T follicular helper cell (primary cell): Measurements from ENCODE around the gene ZNF619.
"Not testable (repeated sequence)": the region's sequence is repeated elsewhere in the genome, so short reads cannot be mapped to it uniquely, and the experiment has no call there.

Experiments
- DNase-seq: peaks from one replicate; pipeline ENCODE4 v3.0.0-alpha.2; 2020; ENCODE audit warnings: low read depth
- total RNA-seq, 2 experiments: gene quantifications; one replicate each; lab custom pipeline; 2026; lab: John Stamatoyannopoulos, UW

The ZNF619 gene
- total RNA-seq: 9.4 to 17.8 reads per million in 2 experiments

GRCh38 chr3:40476478-40477470 lies at the start of gene ZNF619:
Gene ZNF619 (plus strand): TSS chr3:40477122. CDS start chr3:40477980, 858 bp downstream.
- peak; percentile 18 for DNase-seq

- DNase-seq: no peak
These were observed 44.1 kb upstream of the ZNF619 start for GRCh38 chr3:40432793-40433192.

- DNase-seq: no peak
These were observed 39.0 kb upstream of the ZNF619 start for GRCh38 chr3:40437889-40438288.

GRCh38 chr3:40445062-40445461 lies 31.9 kb upstream of the ZNF619 start:
- no peak for DNase-seq

GRCh38 chr3:40445880-40446279 lies 31.0 kb upstream of the ZNF619 start:
- DNase-seq: no peak

GRCh38 chr3:40450438-40450837 lies 26.5 kb upstream of the ZNF619 start:
- DNase-seq: no peak

GRCh38 chr3:40451551-40451950 lies 25.4 kb upstream of the ZNF619 start:
- DNase-seq: no peak

- no peak for DNase-seq
These were observed 24.9 kb upstream of the ZNF619 start for GRCh38 chr3:40452057-40452456.

GRCh38 chr3:40452562-40452875 lies 24.4 kb upstream of the ZNF619 start:
- no peak for DNase-seq

GRCh38 chr3:40452876-40453730 lies 23.8 kb upstream of the ZNF619 start:
- peak; percentile 94 for DNase-seq

- DNase-seq: no peak
These were observed 23.0 kb upstream of the ZNF619 start for GRCh38 chr3:40453933-40454332.

GRCh38 chr3:40455328-40455727 lies 21.6 kb upstream of the ZNF619 start:
- no peak for DNase-seq

GRCh38 chr3:40456279-40456939 lies 20.5 kb upstream of the ZNF619 start:
- no peak for DNase-seq

- peak; percentile 90 for DNase-seq
These were observed 19.7 kb upstream of the ZNF619 start, which contains the start of gene RPL14 for GRCh38 chr3:40456940-40457823. Gene RPL14 (plus strand): TSS chr3:40457339. CDS start chr3:40457472, 133 bp downstream.

- no peak for DNase-seq
These were observed 18.4 kb upstream of the ZNF619 start for GRCh38 chr3:40458473-40458872.

GRCh38 chr3:40460481-40460880 lies 16.4 kb upstream of the ZNF619 start:
- DNase-seq: not testable (repeated sequence)

GRCh38 chr3:40461161-40461560 lies 15.8 kb upstream of the ZNF619 start:
- no peak for DNase-seq

- DNase-seq: not testable (repeated sequence)
These were observed 14.1 kb upstream of the ZNF619 start for GRCh38 chr3:40462838-40463237.

- DNase-seq: no peak
These were observed 13.3 kb upstream of the ZNF619 start for GRCh38 chr3:40463579-40463978.

GRCh38 chr3:40464339-40465110 lies 12.4 kb upstream of the ZNF619 start:
- DNase-seq: no peak
